Stimulated activated CD4-positive, alpha-beta T cell treated with anti-CD3 and anti-CD28 coated beads, Interleukin-2, amount 100 ng/mL, for 4 hours (primary cell): ENCODE results near the gene SMC1A.

Experiments
- DNase-seq: peaks from one replicate; pipeline ENCODE4 v3.0.0-alpha.2; 2020; ENCODE audit warnings: low read depth

Gene SMC1A

DNA sequence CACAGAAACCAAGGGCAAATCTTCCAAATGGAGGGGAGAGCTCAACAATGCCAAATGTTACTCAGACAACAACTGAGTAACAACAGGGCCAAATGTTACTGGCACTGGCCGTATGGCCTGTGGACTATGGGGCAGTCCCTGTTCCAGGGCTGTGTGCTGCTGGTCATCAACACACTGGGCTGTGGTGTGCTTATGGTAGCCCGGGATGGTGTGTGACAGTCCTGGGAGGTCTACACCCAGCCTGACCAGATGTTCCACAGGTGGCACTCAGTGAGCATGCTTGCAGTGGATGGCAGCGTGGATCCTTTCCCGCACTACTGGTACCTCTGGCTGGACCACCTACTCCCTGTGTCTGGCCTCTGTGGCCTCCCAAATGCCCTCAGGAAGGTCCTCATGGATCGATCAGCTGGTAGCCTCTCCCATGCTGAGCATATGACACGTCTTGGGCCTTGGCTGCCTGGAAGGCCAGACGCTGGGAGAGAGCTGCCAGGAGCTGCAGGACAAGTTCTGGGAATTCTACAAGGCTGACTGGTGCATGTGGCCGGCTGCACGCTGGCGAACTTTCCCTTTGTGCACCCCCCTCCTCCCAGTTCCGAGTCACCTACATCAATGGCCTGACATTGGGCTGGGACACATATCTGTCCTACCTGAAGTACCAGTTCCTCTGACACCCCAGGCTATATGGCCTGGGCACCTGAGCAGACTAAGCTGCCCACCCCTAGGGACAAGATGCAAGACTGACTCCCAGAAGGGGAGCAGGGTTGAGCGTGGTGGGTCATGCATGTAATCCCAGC lies 81.4 kb downstream of the SMC1A start:
- no peak for DNase-seq

DNA sequence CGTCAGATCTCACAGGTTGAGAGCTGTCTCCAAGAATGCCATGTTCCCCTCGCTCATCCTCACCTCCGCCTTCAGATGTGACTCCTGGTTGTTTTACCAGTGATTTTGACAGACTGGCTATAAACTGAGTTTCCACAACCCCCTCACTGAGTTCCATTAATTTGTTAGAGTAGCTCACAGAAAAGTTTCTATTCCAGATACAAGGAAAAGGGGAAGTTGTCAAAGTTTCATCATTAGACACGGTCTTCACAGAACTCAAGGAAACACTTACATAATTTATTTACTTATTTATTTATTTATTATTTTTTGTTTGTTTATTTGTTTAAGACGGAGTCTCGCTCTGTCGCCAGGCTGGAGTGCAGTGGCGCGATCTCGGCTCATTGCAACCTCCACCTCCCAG lies 85.4 kb downstream of the SMC1A start:
- no peak for DNase-seq

DNA sequence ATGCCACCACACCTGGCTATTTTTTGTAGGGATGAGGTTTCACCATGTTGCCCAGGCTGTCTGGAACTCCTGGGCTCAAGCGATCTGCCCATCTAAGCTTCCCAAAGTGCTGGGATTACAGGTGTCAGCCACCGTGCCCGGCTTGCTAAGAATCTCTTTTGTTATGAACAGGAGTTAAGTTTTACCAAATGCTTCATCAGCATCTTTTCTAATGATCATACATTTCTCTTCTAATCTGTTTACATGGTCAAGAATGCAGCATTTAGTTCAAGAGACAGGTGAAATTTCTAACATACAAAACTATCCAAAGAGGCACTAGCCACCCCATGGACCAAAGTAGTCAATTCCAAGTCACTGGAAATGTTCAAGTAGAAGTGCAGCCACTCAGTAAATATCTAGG lies 88.6 kb downstream of the SMC1A start:
- DNase-seq = no peak

DNA sequence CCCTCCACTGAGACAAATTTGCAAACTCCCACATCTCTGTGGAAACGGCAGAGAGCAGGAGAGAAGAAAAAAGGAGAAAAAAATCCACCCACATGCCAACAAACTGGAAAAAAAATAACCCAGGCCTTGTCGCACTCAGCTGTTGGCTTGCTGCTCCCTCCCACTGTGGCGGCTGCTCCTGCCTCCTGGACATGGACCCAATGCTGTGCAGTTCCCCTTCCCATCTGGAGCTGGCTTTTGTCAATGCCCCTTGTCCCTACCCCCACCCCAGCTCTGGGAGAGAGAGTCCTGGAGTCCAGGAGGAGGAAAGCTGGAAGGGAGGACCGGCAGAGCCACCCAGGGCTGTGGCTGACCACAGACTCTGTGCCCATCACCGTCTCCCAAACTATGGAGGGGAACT lies 90.2 kb downstream of the SMC1A start:
- no peak for DNase-seq

DNA sequence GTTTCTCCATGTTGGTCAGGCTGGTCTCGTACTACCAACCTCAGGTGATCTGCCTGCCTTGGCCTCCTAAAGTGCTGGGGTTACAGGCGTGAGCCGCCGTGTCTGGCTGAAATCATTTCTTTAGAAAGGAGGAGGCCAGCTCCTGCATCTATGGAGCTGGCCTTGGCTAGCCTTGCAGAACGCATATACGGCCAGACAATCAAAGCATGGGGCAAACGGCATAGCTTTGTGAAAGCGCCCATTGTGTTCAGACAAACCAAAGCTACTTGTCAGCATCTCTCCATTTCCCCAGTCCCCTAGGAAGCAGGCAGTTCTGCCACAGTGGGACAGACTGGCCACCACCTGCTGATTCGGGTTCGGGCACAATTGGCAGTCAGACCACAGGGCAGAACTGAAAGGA lies 92.1 kb downstream of the SMC1A start:
- no peak for DNase-seq

DNA sequence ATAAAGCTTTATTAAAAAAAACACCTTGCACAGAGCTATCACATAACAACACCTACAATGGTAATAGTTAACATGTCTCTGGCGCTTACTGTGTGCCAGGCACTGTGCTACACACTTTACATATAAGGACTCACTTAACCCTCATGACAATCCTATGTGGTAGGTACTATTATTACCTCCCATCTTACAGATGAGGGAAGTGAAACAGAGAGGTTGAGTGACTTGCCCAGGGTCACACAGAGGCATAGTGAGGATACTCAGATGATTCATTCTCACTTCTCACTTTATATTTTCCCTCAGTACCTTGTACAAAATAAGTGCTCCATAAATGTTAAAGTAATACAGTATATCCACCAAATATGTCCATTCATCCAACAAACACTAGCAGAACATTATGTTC lies 97.7 kb downstream of the SMC1A start:
- no peak for DNase-seq
